Duodenal mucosa (tissue), 2 donors: ENCODE measurements around the gene UBE2J2.

Experiments
- H3K27ac ChIP-seq: one replicate; pipeline ENCODE4 v1.7.0; 2013; ENCODE audit warnings: low read depth, low read length
- H3K27me3 ChIP-seq, 2 donors: one replicate each; pipeline ENCODE4 v1.7.0; 2013; ENCODE audit warnings: low read length in 2 of 2, control low read depth in 1 of 2; ENCODE audit not compliant: insufficient read depth in 2 of 2, control insufficient read depth in 1 of 2
- H3K36me3 ChIP-seq, 2 donors: one replicate each; pipeline ENCODE4 v1.7.0; 2013; ENCODE audit warnings: low read length in 2 of 2, control low read depth in 1 of 2; ENCODE audit not compliant: insufficient read depth in 2 of 2, control insufficient read depth in 1 of 2
- H3K4me1 ChIP-seq, 2 donors: one replicate each; pipeline ENCODE4 v1.7.0; 2013; ENCODE audit warnings: low read length in 2 of 2, control low read depth in 1 of 2; ENCODE audit not compliant: insufficient read depth in 2 of 2, control insufficient read depth in 1 of 2
- H3K4me3 ChIP-seq, 2 donors: one replicate each; pipeline ENCODE4 v1.7.0; 2013; ENCODE audit warnings: low read length in 2 of 2, low read depth in 1 of 2
- H3K9ac ChIP-seq, 2 donors: one replicate each; pipeline ENCODE4 v1.7.0; 2013; ENCODE audit warnings: low read length in 2 of 2, low read depth in 1 of 2
- H3K9me3 ChIP-seq, 2 donors: one replicate each; pipeline ENCODE4 v1.7.0; 2013; ENCODE audit warnings: low read length in 2 of 2, control low read depth in 1 of 2; ENCODE audit not compliant: control insufficient read depth in 1 of 2

UBE2J2 gene

GRCh38 chr1:1245178-1245816 lies 28.4 kb downstream of the UBE2J2 start:
- Histone ChIP-seq H3K9ac (no peak overlapping the region), H3K4me1 (no peaks in the 10 kb centered on the region), H3K27ac (no peak overlapping the region), H3K9me3 (no peaks in the 10 kb centered on the region), H3K36me3 (no peaks in the 10 kb centered on the region), H3K27me3 (peaks cover under 1 to 18% of the 10 kb centered on the region in 2 donors), H3K4me3 (no peak overlapping the region)

DNA sequence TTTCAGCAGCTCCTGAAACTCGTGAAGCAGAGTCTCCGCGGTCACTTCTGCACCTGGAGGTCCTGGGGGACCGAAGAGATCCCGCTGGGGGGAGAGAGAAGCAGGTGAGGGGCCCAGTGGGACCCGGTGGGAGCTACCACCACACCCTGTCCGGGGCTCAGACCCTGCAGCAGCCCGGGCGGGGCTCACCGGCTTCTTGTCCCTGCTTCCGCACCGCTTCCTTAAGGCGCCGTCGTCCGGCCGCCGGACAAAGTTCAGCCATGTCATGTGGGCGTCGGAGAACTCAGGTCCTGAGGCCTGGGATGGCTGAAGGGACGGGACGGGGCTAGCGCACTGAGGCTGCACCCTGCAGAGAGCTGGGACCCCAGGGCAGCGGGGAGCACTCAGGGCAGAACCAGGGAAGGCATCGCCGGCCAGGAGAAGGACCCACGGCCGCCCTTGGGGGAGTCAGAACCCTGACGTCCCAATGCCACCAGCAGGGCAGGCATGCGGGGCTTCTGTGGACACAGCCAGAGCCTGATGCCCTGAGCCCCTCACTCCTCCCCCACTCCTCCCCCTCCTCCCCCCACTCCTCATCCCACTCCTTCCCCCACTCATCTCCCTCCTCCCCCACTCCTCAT lies 29.4 kb downstream of the UBE2J2 start:
- Histone ChIP-seq H3K36me3 (no peaks in the 10 kb centered on the region), H3K4me3 (peak overlapping the region; percentile 43 to 46), H3K27ac (no peak overlapping the region), H3K4me1 (no peaks in the 10 kb centered on the region), H3K9me3 (no peaks in the 10 kb centered on the region), H3K27me3 (peaks cover 11 to 25% of the 10 kb centered on the region in 2 donors), H3K9ac (peak overlapping the region in 1 of 2 donors; percentile 32)

DNA sequence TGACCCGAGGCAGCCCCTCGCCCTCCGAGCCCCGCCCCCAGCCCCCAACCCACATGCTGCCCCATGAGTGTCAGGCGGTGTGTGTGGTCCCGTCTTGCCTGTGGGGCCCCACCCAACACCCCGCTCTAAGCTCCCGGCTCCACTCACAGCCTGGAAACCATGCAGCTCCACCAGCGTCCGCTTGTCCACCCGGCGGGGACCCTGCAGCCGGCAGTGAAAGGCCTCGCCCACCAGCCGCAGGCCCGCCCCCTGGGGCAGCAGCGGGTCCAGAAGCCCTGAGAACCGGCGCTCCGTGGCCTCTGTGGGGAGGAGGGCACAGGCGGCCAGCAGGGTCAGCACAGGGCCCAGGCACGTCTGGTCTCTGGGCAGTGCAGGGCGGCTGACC lies 29.9 kb downstream of the UBE2J2 start:
- no peak overlapping the region for H3K27ac ChIP-seq
- no peaks in the 10 kb centered on the region for H3K9me3 ChIP-seq
- no peaks in the 10 kb centered on the region for H3K4me1 ChIP-seq
- no peaks in the 10 kb centered on the region for H3K36me3 ChIP-seq
- peak overlapping the region in 1 of 2 donors; percentile 32 for H3K9ac ChIP-seq
- H3K4me3 ChIP-seq, result peak overlapping the region; percentile 43 to 46
- peaks cover 16 to 26% of the 10 kb centered on the region in 2 donors for H3K27me3 ChIP-seq

GRCh38 chr1:1243266-1243660 lies 30.4 kb downstream of the UBE2J2 start:
- H3K4me3 ChIP-seq, result no peak overlapping the region
- H3K36me3 ChIP-seq, result no peaks in the 10 kb centered on the region
- H3K27ac ChIP-seq, result no peak overlapping the region
- no peak overlapping the region for H3K9ac ChIP-seq
- peaks cover 21 to 30% of the 10 kb centered on the region in 2 donors for H3K27me3 ChIP-seq
- H3K9me3 ChIP-seq, result no peaks in the 10 kb centered on the region
- peaks cover 0 to 3% of the 10 kb centered on the region in 2 donors for H3K4me1 ChIP-seq

- H3K4me3 ChIP-seq, result no peak overlapping the region
- H3K27me3 ChIP-seq, result peaks cover 25 to 33% of the 10 kb centered on the region in 2 donors
- no peaks in the 10 kb centered on the region for H3K9me3 ChIP-seq
These were observed 31.0 kb downstream of the UBE2J2 start for GRCh38 chr1:1242461-1243265.

DNA sequence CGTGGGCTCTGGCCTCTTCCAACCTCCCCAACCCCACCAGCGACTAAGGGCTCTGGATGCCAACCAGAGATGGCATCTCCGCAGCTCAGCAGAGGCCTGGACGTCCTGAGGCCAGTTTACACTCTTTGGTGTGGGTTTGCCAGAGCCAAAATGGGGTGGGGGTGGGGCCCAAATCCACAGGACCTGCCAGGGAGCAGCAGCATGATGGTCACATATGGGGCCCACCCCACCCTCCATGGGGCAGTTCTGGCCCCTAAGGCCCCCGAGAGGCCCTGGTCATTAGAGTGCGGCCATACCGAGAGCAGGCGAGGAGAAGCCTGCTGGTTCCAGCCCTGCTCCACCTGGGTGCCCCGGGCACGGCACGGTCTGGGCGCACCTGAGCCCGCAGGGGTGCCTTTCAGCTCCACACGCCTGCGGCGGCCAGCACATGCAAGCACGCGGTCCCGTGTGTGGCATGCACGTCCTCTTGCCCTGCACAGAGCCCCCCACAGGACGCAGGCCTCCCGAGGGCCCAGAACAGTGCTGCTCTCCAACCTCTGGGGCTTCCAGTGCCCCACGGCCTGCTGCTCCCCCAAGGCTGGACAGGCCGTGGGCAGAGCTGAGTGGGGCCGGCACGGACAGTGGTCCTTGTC lies 31.9 kb downstream of the UBE2J2 start:
- H3K4me3 ChIP-seq, result no peak overlapping the region
- H3K9me3 ChIP-seq, result no peaks in the 10 kb centered on the region
- peaks cover 7 to 19% of the 10 kb centered on the region in 2 donors for H3K4me1 ChIP-seq
- H3K27ac ChIP-seq, result no peak overlapping the region
- H3K27me3 ChIP-seq, result peaks cover 27 to 36% of the 10 kb centered on the region in 2 donors
- no peaks in the 10 kb centered on the region for H3K36me3 ChIP-seq
- no peak overlapping the region for H3K9ac ChIP-seq

More at GRCh38 chr1:1242461-1243265, 31.0 kb downstream of the UBE2J2 start:
- no peak overlapping the region for H3K9ac ChIP-seq
- H3K36me3 ChIP-seq, result no peaks in the 10 kb centered on the region
- H3K4me1 ChIP-seq, result peaks cover 3 to 9% of the 10 kb centered on the region in 2 donors
- no peak overlapping the region for H3K27ac ChIP-seq

GRCh38 chr1:1240822-1241587 lies 32.6 kb downstream of the UBE2J2 start:
- Histone ChIP-seq H3K9me3 (no peaks in the 10 kb centered on the region), H3K9ac (no peak overlapping the region), H3K27me3 (peaks cover 27 to 37% of the 10 kb centered on the region in 2 donors), H3K4me1 (peaks cover 7 to 19% of the 10 kb centered on the region in 2 donors), H3K36me3 (no peaks in the 10 kb centered on the region), H3K27ac (no peak overlapping the region), H3K4me3 (no peak overlapping the region)

GRCh38 chr1:1240348-1240732 lies 33.3 kb downstream of the UBE2J2 start:
- Histone ChIP-seq H3K27ac (no peak overlapping the region), H3K27me3 (peaks cover 27 to 30% of the 10 kb centered on the region in 2 donors), H3K4me3 (no peak overlapping the region), H3K36me3 (no peaks in the 10 kb centered on the region), H3K4me1 (peaks cover 7 to 19% of the 10 kb centered on the region in 2 donors), H3K9me3 (no peaks in the 10 kb centered on the region), H3K9ac (no peak overlapping the region)

DNA sequence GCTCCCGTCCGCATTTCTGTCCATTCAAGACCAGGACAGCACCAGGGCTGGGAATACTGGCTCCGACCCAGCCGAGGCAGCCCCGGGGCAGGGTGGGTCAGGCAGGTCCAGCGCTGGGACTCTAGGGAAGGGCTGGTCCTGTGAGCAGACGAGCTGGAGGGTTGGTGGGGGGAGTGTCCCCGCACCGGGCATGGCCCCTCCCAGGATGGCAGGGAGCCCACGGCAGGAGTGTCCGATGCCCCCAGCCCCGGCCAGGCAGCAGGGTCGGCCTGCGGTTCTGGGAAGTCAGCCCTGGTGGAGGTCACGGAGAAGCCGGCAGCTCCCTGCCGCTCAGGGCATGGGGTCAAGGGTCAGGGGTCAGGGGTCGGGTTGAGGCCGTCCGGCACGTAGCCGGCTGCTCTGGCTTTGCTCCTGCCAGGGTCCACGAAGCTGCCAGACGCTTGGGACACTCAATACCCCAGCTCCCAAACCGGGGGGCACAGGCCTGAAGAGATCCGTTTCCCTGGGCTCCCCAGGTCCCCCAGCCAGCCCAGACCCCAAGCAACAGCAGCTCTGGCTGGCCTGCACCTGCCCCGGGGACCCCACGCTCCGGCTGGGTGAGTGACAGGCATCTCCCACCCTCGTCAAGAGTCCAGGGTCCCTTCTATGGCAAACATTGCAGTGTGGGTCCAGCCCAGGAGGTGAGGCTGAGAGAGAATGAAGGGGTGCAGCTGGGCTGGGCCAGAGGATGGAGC lies 33.9 kb downstream of the UBE2J2 start:
- Histone ChIP-seq H3K4me3 (no peak overlapping the region), H3K9me3 (no peaks in the 10 kb centered on the region), H3K9ac (no peak overlapping the region), H3K27me3 (peaks cover 27 to 30% of the 10 kb centered on the region in 2 donors), H3K4me1 (peaks cover 7 to 19% of the 10 kb centered on the region in 2 donors), H3K27ac (no peak overlapping the region), H3K36me3 (peaks cover 0 to under 1% of the 10 kb centered on the region in 2 donors)
